Osteoblast (primary cell): ENCODE measurements around the gene EPC1. TPM values are rescaled to one million over a fixed set of nuclear protein-coding genes. Genes with fewer than 3 reads are reported as not detected.
"Not testable (repeated sequence)": the region's sequence is repeated elsewhere in the genome, so short reads cannot be mapped to it uniquely, and the experiment has no call there.

Experiments used
- DNase-seq: peaks from one replicate; pipeline ENCODE4 v3.0.0; 2011; ENCODE audit warnings: low spot score, mixed read lengths; ENCODE audit not compliant: insufficient read length; ENCODE audit errors: missing footprints
- H2AFZ ChIP-seq: 2 replicates; pipeline ENCODE4 v1.6.0; 2011; ENCODE audit warnings: mild to moderate bottlenecking, low read length
- H3K27ac ChIP-seq: 2 replicates; pipeline ENCODE4 v1.5.1; 2011; ENCODE audit warnings: mild to moderate bottlenecking, low read depth, low read length, moderate library complexity
- H3K27me3 ChIP-seq: 2 replicates; pipeline ENCODE4 v1.6.0; 2012; ENCODE audit warnings: mild to moderate bottlenecking, control low read depth, inconsistent platforms, low read length, moderate library complexity; ENCODE audit not compliant: insufficient read depth
- H3K36me3 ChIP-seq: 2 replicates; pipeline ENCODE4 v1.5.1; 2011; ENCODE audit warnings: mild to moderate bottlenecking, low read length, control low read depth, moderate library complexity; ENCODE audit not compliant: insufficient read depth
- H3K4me1 ChIP-seq: 2 replicates; pipeline ENCODE4 v1.5.1; 2011; ENCODE audit warnings: mild to moderate bottlenecking, low read length, control low read depth, moderate library complexity; ENCODE audit not compliant: insufficient read depth
- H3K4me2 ChIP-seq: 2 replicates; pipeline ENCODE4 v1.6.0; 2011; ENCODE audit warnings: mild to moderate bottlenecking, low read length; ENCODE audit not compliant: insufficient read depth
- H3K4me3 ChIP-seq: fragments of 200-600 bp; sonication (generic); 3 replicates; pipeline ENCODE4 v1.5.1; 2012; ENCODE audit warnings: mild to moderate bottlenecking, low read length, inconsistent platforms; ENCODE audit not compliant: insufficient read depth
- H3K79me2 ChIP-seq: 2 replicates; pipeline ENCODE4 v1.6.0; 2012; ENCODE audit warnings: mild to moderate bottlenecking, low read length, control low read depth, inconsistent platforms; ENCODE audit not compliant: insufficient read depth
- H3K9me3 ChIP-seq: 2 replicates; pipeline ENCODE4 v1.5.1; 2011; ENCODE audit warnings: low read depth, low read length, control low read depth
- H4K20me1 ChIP-seq: 2 replicates; pipeline ENCODE4 v1.6.0; 2012; ENCODE audit warnings: mild to moderate bottlenecking, low read length, control low read depth; ENCODE audit not compliant: insufficient read depth
- total RNA-seq: library from RNA; depleted of rRNA; stranded (reverse); fragments of >200 nt; gene quantifications from 2 replicates; pipeline ENCODE4 v1.2.3, GENCODE V29; 2012
- TF ChIP-seq, protein P1 (sequence below): IDR thresholded peaks from 2 replicates; pipeline ENCODE4 v1.5.1; 2011; ENCODE audit warnings: mild to moderate bottlenecking, low read depth, low read length, moderate library complexity; ENCODE audit errors: extremely low read depth

EPC1 gene
- total RNA-seq, 1 donor = 30.8 TPM

DNA sequence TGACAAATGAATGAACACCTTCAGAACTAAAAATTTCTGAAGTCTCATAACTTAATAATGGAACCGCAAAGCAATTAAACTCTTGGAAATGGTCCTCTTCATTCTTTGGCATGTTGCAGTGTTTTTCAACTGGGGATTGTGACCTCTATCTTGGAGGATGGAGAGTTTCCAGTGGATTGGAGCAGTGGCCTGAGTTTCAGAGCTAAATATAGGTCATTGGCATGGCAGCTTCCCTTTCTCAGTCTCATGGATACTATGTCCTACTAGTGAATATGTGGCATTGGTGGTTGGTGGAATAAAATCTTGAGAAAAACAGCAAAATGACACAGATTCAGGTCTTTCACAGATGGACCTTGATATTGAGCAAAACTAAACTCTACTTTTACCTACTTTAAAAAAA lies 24.1 kb upstream of the EPC1 start:
- peaks cover 2% of the 10 kb centered on the region for H3K36me3 ChIP-seq
- no peak overlapping the region for H3K27ac ChIP-seq
- no peak overlapping the region for H3K4me2 ChIP-seq
- H2AFZ ChIP-seq = no peak overlapping the region
- peaks cover 70% of the 10 kb centered on the region for H3K79me2 ChIP-seq
- H3K9me3 ChIP-seq = no peaks in the 10 kb centered on the region
- TF ChIP-seq, protein P1, sequence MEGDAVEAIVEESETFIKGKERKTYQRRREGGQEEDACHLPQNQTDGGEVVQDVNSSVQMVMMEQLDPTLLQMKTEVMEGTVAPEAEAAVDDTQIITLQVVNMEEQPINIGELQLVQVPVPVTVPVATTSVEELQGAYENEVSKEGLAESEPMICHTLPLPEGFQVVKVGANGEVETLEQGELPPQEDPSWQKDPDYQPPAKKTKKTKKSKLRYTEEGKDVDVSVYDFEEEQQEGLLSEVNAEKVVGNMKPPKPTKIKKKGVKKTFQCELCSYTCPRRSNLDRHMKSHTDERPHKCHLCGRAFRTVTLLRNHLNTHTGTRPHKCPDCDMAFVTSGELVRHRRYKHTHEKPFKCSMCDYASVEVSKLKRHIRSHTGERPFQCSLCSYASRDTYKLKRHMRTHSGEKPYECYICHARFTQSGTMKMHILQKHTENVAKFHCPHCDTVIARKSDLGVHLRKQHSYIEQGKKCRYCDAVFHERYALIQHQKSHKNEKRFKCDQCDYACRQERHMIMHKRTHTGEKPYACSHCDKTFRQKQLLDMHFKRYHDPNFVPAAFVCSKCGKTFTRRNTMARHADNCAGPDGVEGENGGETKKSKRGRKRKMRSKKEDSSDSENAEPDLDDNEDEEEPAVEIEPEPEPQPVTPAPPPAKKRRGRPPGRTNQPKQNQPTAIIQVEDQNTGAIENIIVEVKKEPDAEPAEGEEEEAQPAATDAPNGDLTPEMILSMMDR = no peak
- no peak overlapping the region for H3K4me3 ChIP-seq
- DNase-seq = no peak
- peaks cover 3% of the 10 kb centered on the region for H3K4me1 ChIP-seq
- H4K20me1 ChIP-seq = peaks cover 30% of the 10 kb centered on the region
- no peaks in the 10 kb centered on the region for H3K27me3 ChIP-seq

DNA sequence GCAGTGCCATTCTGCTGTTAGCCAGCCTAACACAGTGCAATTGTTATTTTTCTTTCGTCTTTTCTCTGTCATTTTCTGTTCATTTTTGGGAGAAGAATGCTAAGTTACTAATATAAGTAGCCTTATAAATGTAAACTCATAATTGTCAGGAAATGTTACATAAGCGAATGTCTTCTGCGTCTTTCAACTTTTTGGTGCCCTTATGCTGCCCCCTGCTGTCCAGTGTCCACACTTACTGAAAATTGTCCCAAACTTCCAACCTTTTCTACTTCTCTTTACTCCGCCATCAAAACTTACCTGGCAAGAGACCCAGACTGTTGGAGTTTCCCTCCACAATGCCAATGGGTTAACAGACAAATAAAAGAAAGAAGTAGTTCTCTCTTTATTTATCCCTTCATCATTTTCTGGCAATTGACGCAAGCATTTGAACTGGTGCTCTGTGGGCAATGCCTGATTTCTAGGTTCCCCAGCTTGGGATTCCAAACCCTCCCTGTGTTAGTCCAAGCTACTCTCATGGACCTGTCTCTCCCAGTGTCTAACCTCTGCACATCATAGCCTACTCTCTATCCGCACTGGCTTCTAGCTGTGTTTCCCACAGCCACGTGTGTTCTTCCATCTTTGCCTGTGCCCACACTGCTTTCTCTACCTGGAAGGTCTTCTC lies 21.0 kb upstream of the EPC1 start:
- Histone ChIP-seq H3K36me3 (peaks cover 2% of the 10 kb centered on the region), H3K4me1 (peaks cover 3% of the 10 kb centered on the region), H3K4me3 (no peak overlapping the region), H3K9me3 (no peaks in the 10 kb centered on the region), H4K20me1 (peaks cover 33% of the 10 kb centered on the region), H3K27me3 (no peaks in the 10 kb centered on the region), H3K79me2 (peaks cover 50% of the 10 kb centered on the region), H3K4me2 (peak overlapping the region; percentile 54), H3K27ac (no peak overlapping the region), H2AFZ (no peak overlapping the region)
- peak; percentile 29 for DNase-seq
- TF ChIP-seq, protein P1 = peak; percentile 84

DNA sequence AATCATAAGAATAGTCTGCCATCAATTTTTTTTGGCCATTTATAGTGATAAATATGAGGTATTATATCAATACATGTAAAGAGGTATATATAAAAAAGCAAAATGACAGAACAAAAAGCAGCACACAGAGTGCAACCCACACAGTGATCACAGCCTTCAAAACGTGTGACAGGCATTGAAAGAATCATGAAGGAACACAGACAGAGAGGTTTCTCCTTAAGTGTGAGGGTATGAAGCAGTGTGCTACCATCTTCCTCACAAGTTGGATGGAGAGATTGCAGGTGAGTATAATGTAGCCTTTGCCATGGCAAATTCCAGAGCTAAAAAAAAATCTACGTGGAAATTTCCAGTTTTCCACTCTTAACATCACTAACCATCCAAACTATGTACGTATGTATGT lies 19.6 kb upstream of the EPC1 start:
- TF ChIP-seq, protein P1 = no peak
- H3K4me3 ChIP-seq = no peak overlapping the region
- peaks cover 54% of the 10 kb centered on the region for H3K79me2 ChIP-seq
- no peak overlapping the region for H3K27ac ChIP-seq
- H3K4me2 ChIP-seq = no peak overlapping the region
- peaks cover 34% of the 10 kb centered on the region for H4K20me1 ChIP-seq
- H3K27me3 ChIP-seq = no peaks in the 10 kb centered on the region
- H2AFZ ChIP-seq = no peak overlapping the region
- H3K9me3 ChIP-seq = no peaks in the 10 kb centered on the region
- peaks cover 2% of the 10 kb centered on the region for H3K36me3 ChIP-seq
- DNase-seq = no peak
- H3K4me1 ChIP-seq = peaks cover 3% of the 10 kb centered on the region

DNA sequence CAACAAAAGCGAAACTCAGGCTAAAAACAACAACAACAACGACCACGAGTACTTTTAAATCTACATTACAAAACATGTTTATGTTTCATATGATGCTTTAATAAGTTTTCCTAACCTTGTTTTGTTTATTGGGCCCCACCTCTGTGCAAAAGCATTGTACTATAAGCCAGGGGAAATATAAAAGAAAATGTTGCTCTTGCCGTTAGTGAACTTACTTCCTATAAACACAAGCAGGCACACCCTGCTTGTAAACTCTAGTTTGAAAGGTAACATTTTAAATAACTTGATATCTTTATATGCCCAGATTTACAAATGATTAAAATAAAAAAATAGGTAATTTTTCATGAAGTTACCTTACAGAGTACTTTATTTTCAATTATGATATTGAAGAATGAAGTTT lies 19.2 kb upstream of the EPC1 start:
- H3K4me2 ChIP-seq = no peak overlapping the region
- H3K79me2 ChIP-seq = peaks cover 55% of the 10 kb centered on the region

DNA sequence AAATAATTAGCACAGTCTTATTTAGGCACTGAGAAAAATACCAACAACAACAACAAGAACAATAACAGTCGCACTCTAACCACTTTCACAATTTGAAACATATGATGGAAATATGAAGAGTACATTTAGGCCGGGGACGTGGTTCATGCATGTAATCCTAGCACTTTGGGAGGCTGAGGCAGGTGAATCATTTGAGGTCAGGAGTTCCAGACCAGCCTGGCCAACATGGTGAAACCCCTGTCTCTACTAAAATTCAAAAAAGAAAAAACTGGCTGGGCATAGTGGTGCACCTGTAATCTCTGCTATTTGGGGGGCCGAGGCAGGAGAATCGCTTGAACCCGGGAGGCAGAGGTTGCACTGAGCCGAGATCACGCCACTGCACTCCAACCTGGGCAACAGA lies 18.4 kb upstream of the EPC1 start:
- not testable (repeated sequence) for H3K9me3 ChIP-seq, H3K4me2 ChIP-seq, H3K36me3 ChIP-seq, H3K4me3 ChIP-seq, H3K27ac ChIP-seq, H3K4me1 ChIP-seq, H2AFZ ChIP-seq, H3K27me3 ChIP-seq, DNase-seq
- Histone ChIP-seq H4K20me1 (peaks cover 30% of the 10 kb centered on the region), H3K79me2 (peaks cover 53% of the 10 kb centered on the region)

More for the DNA sequence above, 19.2 kb upstream of the EPC1 start:
- Histone ChIP-seq H3K9me3 (no peaks in the 10 kb centered on the region), H3K4me3 (no peak overlapping the region), H3K27ac (no peak overlapping the region), H3K36me3 (peaks cover 2% of the 10 kb centered on the region), H3K4me1 (peaks cover 3% of the 10 kb centered on the region), H2AFZ (no peak overlapping the region), H4K20me1 (peaks cover 30% of the 10 kb centered on the region), H3K27me3 (no peaks in the 10 kb centered on the region)
- DNase-seq = peak; percentile 11
- TF ChIP-seq, protein P1 = no peak
